SJSA1 (cell line): ENCODE results near the gene SLC6A9. TPM values are rescaled to one million over a fixed set of nuclear protein-coding genes. Genes with fewer than 3 reads are reported as not detected.

Experiments
- DNase-seq, 2 experiments: peaks; one replicate each; pipeline ENCODE4 v3.0.0-alpha.2; 2015 to 2020; ENCODE audit warnings: low spot score in 2 of 2, low read depth in 1 of 2
- H3K27ac ChIP-seq: fragments of 250-450 bp; sonication (Bioruptor Pico); 2 replicates; pipeline ENCODE4 v1.5.1; 2020; ENCODE audit warnings: mild to moderate bottlenecking, moderate library complexity
- H3K27me3 ChIP-seq: fragments of 250-450 bp; sonication (Bioruptor Pico); replicated peaks from 2 replicates; pipeline ENCODE4 v1.5.1; 2020; ENCODE audit warnings: mild to moderate bottlenecking, moderate library complexity
- H3K36me3 ChIP-seq: fragments of 250-450 bp; sonication (Bioruptor Pico); 2 replicates; pipeline ENCODE4 v1.5.1; 2020; ENCODE audit warnings: mild to moderate bottlenecking
- H3K4me1 ChIP-seq: fragments of 250-450 bp; sonication (Bioruptor Pico); replicated peaks from 2 replicates; pipeline ENCODE4 v1.6.1; 2021; ENCODE audit warnings: mild to moderate bottlenecking
- H3K4me3 ChIP-seq: fragments of 250-450 bp; sonication (Bioruptor Pico); 2 replicates; pipeline ENCODE4 v1.5.1; 2020; ENCODE audit warnings: mild to moderate bottlenecking
- H3K9me3 ChIP-seq: fragments of 250-450 bp; sonication (Bioruptor Pico); replicated peaks from 2 replicates; pipeline ENCODE4 v1.5.1; 2020; ENCODE audit warnings: mild to moderate bottlenecking
- total RNA-seq: library from RNA; depleted of rRNA; stranded (reverse); fragments of >200 nt; shearing (Covaris generic); gene quantifications from 2 replicates; pipeline ENCODE4 v1.2.3, GENCODE V29; 2014

Gene SLC6A9
- total RNA-seq, 1 experiment from 2014 or later, result 0.66 TPM

- Histone ChIP-seq H3K4me1 (no peaks in the 10 kb centered on the region), H3K9me3 (no peaks in the 10 kb centered on the region), H3K27me3 (no peaks in the 10 kb centered on the region), H3K36me3 (peaks cover 32% of the 10 kb centered on the region), H3K4me3 (no peak overlapping the region), H3K27ac (no peak overlapping the region)
- DNase-seq, result no peak
Measured at GRCh38 chr1:43962324-43962723, 68.9 kb downstream of the SLC6A9 start.

GRCh38 chr1:43961692-43962091 is 69.6 kb downstream of the SLC6A9 start:
- no peak overlapping the region for H3K4me3 ChIP-seq
- H3K36me3 ChIP-seq, result peaks cover 38% of the 10 kb centered on the region
- no peaks in the 10 kb centered on the region for H3K4me1 ChIP-seq
- H3K9me3 ChIP-seq, result no peaks in the 10 kb centered on the region
- no peaks in the 10 kb centered on the region for H3K27me3 ChIP-seq
- H3K27ac ChIP-seq, result no peak overlapping the region
- DNase-seq, result no peak

- DNase-seq, result no peak
- Histone ChIP-seq H3K4me1 (no peaks in the 10 kb centered on the region), H3K36me3 (peaks cover 40% of the 10 kb centered on the region), H3K9me3 (no peaks in the 10 kb centered on the region), H3K27me3 (no peaks in the 10 kb centered on the region), H3K27ac (no peak overlapping the region), H3K4me3 (no peak overlapping the region)
Measured at GRCh38 chr1:43960798-43961197, 70.5 kb downstream of the SLC6A9 start.

GRCh38 chr1:43958351-43959255 is 72.7 kb downstream of the SLC6A9 start:
- no peak overlapping the region for H3K27ac ChIP-seq
- no peak for DNase-seq
- no peaks in the 10 kb centered on the region for H3K27me3 ChIP-seq
- H3K4me3 ChIP-seq, result no peak overlapping the region
- H3K36me3 ChIP-seq, result peaks cover 40% of the 10 kb centered on the region
- H3K9me3 ChIP-seq, result no peaks in the 10 kb centered on the region
- no peaks in the 10 kb centered on the region for H3K4me1 ChIP-seq

- Histone ChIP-seq H3K4me1 (no peaks in the 10 kb centered on the region), H3K27me3 (no peaks in the 10 kb centered on the region), H3K27ac (no peak overlapping the region), H3K4me3 (no peak overlapping the region), H3K36me3 (peaks cover 40% of the 10 kb centered on the region), H3K9me3 (no peaks in the 10 kb centered on the region)
- DNase-seq, result no peak
Measured at GRCh38 chr1:43957407-43958040, 73.7 kb downstream of the SLC6A9 start.

GRCh38 chr1:43956234-43956633 is 75.0 kb downstream of the SLC6A9 start:
- Histone ChIP-seq H3K36me3 (peaks cover 46% of the 10 kb centered on the region), H3K9me3 (no peaks in the 10 kb centered on the region), H3K27ac (no peak overlapping the region), H3K4me3 (no peak overlapping the region), H3K27me3 (no peaks in the 10 kb centered on the region), H3K4me1 (no peaks in the 10 kb centered on the region)
- no peak for DNase-seq

- Histone ChIP-seq H3K4me1 (no peaks in the 10 kb centered on the region), H3K27me3 (no peaks in the 10 kb centered on the region)
- no peak for DNase-seq
Measured at GRCh38 chr1:43954036-43954435, 77.2 kb downstream of the SLC6A9 start.

GRCh38 chr1:43953361-43953760 is 77.9 kb downstream of the SLC6A9 start:
- Histone ChIP-seq H3K4me3 (no peak overlapping the region), H3K4me1 (peaks cover under 1% of the 10 kb centered on the region), H3K9me3 (no peaks in the 10 kb centered on the region), H3K27ac (no peak overlapping the region), H3K27me3 (no peaks in the 10 kb centered on the region), H3K36me3 (peaks cover 37% of the 10 kb centered on the region)
- DNase-seq, result no peak

More at GRCh38 chr1:43954036-43954435, 77.2 kb downstream of the SLC6A9 start:
- H3K9me3 ChIP-seq, result no peaks in the 10 kb centered on the region
- no peak overlapping the region for H3K27ac ChIP-seq
- no peak overlapping the region for H3K4me3 ChIP-seq
- peaks cover 41% of the 10 kb centered on the region for H3K36me3 ChIP-seq

GRCh38 chr1:43952731-43953346 is 78.4 kb downstream of the SLC6A9 start:
- H3K4me3 ChIP-seq, result no peak overlapping the region
- peaks cover 37% of the 10 kb centered on the region for H3K36me3 ChIP-seq
- DNase-seq, result no peak
- no peaks in the 10 kb centered on the region for H3K9me3 ChIP-seq
- no peak overlapping the region for H3K27ac ChIP-seq
- H3K4me1 ChIP-seq, result peaks cover 5% of the 10 kb centered on the region
- H3K27me3 ChIP-seq, result no peaks in the 10 kb centered on the region

- Histone ChIP-seq H3K36me3 (peaks cover 22% of the 10 kb centered on the region), H3K4me3 (no peak overlapping the region), H3K9me3 (no peaks in the 10 kb centered on the region), H3K27ac (no peak overlapping the region), H3K4me1 (peaks cover 11% of the 10 kb centered on the region), H3K27me3 (no peaks in the 10 kb centered on the region)
- no peak for DNase-seq
Measured at GRCh38 chr1:43951021-43951985, 80.0 kb downstream of the SLC6A9 start.

- peaks cover 21% of the 10 kb centered on the region; the same call in 1 of the 2 replicates for H3K36me3 ChIP-seq
- no peaks in the 10 kb centered on the region for H3K9me3 ChIP-seq
- peaks cover 21% of the 10 kb centered on the region for H3K4me1 ChIP-seq
- H3K4me3 ChIP-seq, result no peak overlapping the region
- H3K27ac ChIP-seq, result no peak overlapping the region
- DNase-seq, result no peak
- no peaks in the 10 kb centered on the region for H3K27me3 ChIP-seq
Measured at GRCh38 chr1:43949678-43950077, 81.6 kb downstream of the SLC6A9 start.

GRCh38 chr1:43947874-43948437 is 83.3 kb downstream of the SLC6A9 start:
- no peak for DNase-seq

More at GRCh38 chr1:43947874-43948437, 83.3 kb downstream of the SLC6A9 start:
- peak overlapping the region; percentile 61 for H3K4me3 ChIP-seq
- H3K27me3 ChIP-seq, result no peaks in the 10 kb centered on the region
- peaks cover 21% of the 10 kb centered on the region for H3K4me1 ChIP-seq
- no peak overlapping the region for H3K27ac ChIP-seq
- H3K9me3 ChIP-seq, result no peaks in the 10 kb centered on the region
- peaks cover 21% of the 10 kb centered on the region; the same call in 1 of the 2 replicates for H3K36me3 ChIP-seq
